ENCODE data around the gene SMAD7.

The SMAD7 gene

DNA sequence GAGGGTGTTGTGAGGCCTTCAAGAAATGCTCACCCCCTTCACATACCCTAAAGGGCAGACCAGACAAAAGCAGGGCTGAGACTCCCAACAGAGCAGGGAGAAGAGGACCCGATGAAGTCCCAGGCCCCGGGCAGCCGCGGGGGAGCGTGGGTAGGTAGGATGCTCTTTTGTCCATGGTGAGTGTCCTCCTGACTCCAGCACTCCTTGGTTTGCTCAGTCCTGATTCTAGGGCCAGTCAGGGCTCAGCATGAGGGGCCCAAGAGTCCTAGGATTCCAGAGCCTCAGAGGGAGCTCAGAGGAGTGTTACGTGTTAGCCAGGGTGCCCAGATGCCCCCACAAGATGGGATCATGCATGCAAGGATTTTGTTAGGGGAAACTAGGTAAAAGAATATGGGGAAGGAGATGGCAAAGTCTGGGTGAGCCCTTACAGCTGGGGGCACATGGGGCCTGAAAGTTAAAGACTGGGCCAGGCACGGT, 64.8 kb downstream of the SMAD7 start:
- ChIA-PET POLR2A (no interaction called here), CTCF (no interaction called here)
- TF ChIP-seq HDGF (IDR thresholded peaks at IDR 0.05; ENCODE audit: borderline replicate concordance) (no peak), L3MBTL2 (conservative IDR thresholded peaks at IDR 0.05) (no peak), SP1 (IDR thresholded peaks at IDR 0.05) (no peak), TARDBP (IDR thresholded peaks at IDR 0.05) (no peak), FOXK2 (IDR thresholded peaks at IDR 0.05) (no peak), ELF4 (IDR thresholded peaks at IDR 0.05) (no peak), ARNT (IDR thresholded peaks at IDR 0.05) (no peak), LEF1 (IDR thresholded peaks at IDR 0.05; ENCODE audit: borderline replicate concordance) (no peak), CTBP1 (IDR thresholded peaks at IDR 0.05; ENCODE audit: borderline replicate concordance) (no peak), BHLHE40 (IDR thresholded peaks at IDR 0.05; ENCODE audit: borderline replicate concordance) (no peak), FOXA1 (IDR thresholded peaks at IDR 0.05) (no peak), NFRKB (IDR thresholded peaks at IDR 0.05) (no peak), FOXM1 (IDR thresholded peaks at IDR 0.05; ENCODE audit: borderline replicate concordance) (no peak), ZNF384 (IDR thresholded peaks at IDR 0.05) (no peak), SUZ12 (IDR thresholded peaks at IDR 0.05) (no peak)
- TF ChIP-seq, protein P1, sequence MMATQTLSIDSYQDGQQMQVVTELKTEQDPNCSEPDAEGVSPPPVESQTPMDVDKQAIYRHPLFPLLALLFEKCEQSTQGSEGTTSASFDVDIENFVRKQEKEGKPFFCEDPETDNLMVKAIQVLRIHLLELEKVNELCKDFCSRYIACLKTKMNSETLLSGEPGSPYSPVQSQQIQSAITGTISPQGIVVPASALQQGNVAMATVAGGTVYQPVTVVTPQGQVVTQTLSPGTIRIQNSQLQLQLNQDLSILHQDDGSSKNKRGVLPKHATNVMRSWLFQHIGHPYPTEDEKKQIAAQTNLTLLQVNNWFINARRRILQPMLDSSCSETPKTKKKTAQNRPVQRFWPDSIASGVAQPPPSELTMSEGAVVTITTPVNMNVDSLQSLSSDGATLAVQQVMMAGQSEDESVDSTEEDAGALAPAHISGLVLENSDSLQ (IDR thresholded peaks at IDR 0.05) = no peak
- DNase-seq (ENCODE audit: extremely low spot score) = no peak

DNA sequence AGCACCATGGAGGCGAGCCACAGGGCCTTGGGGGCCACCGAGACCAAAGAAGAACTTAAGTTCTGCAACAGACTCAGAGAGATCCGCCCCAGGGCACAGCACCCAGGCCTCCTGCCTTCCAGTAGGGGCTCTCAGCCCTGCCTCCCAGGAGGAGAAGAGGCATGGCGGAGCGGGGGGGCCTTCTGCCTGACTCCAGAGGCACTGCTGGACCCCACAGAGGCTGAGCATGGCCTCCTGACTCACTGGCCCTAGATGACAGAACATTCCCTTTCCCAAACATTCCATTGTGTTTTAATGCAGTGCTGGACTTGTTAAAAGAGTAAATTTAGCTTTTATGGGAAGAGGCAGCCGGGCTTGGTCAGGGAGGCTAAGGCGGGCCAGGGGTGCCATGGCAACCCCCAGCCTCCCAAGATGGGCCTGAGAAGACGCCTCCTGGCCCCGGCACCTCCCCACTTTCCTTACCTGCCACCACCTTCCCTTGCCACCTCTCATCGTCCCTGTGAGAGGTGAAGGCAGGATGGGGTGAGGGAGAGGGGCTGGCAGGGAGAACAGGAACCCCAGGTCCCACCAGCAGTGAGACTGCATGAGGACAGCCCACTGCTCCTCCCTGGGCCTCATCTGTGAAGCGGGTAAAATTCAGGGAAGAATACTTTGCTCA, 65.4 kb downstream of the SMAD7 start:
- TF ChIP-seq FOXM1 (IDR thresholded peaks at IDR 0.05; ENCODE audit: borderline replicate concordance) = no peak
- TF ChIP-seq HDGF (IDR thresholded peaks at IDR 0.05; ENCODE audit: borderline replicate concordance) = no peak
- no peak for TF ChIP-seq NFRKB (IDR thresholded peaks at IDR 0.05)
- TF ChIP-seq BHLHE40 (IDR thresholded peaks at IDR 0.05; ENCODE audit: borderline replicate concordance) = no peak
- TF ChIP-seq TARDBP (IDR thresholded peaks at IDR 0.05) = no peak
- TF ChIP-seq SP1 (IDR thresholded peaks at IDR 0.05) = no peak
- no peak for TF ChIP-seq FOXA1 (IDR thresholded peaks at IDR 0.05)
- TF ChIP-seq ARNT (IDR thresholded peaks at IDR 0.05) = no peak
- TF ChIP-seq CTBP1 (IDR thresholded peaks at IDR 0.05; ENCODE audit: borderline replicate concordance) = no peak
- no peak for TF ChIP-seq FOXK2 (IDR thresholded peaks at IDR 0.05)
- no peak for DNase-seq (ENCODE audit: extremely low spot score)
- ChIA-PET POLR2A (no interaction called here), CTCF (no interaction called here)

DNA sequence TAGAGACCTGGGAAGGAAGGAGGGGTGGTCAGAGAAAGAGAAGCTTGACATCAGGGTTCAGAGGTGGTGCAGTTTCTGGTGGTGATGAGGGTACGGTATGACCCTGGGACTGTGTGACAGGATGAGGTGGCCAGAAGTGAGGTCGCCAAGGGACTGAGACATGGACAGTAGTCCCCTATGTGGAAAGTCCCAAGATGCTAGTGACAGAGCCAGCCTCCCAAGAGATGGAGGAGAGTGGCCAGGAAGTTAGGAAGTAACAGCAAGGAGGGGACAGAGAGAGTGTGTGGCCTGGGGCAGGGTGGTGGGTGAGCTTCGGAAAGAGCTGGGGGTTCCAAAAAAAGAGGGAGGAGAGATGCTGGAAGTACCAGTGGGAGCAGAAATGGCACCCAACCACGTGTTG, 66.0 kb downstream of the SMAD7 start:
- ChIA-PET CTCF (no interaction called here), POLR2A (no interaction called here)
- no peak for DNase-seq (ENCODE audit: extremely low spot score)
- no peak for TF ChIP-seq ARNT (IDR thresholded peaks at IDR 0.05)
- TF ChIP-seq L3MBTL2 (conservative IDR thresholded peaks at IDR 0.05) = no peak
- no peak for TF ChIP-seq FOXM1 (IDR thresholded peaks at IDR 0.05; ENCODE audit: borderline replicate concordance)
- no peak for TF ChIP-seq LEF1 (IDR thresholded peaks at IDR 0.05; ENCODE audit: borderline replicate concordance)
- no peak for TF ChIP-seq SP1 (IDR thresholded peaks at IDR 0.05)
- TF ChIP-seq, protein P1 (IDR thresholded peaks at IDR 0.05) = no peak
- no peak for TF ChIP-seq FOXK2 (IDR thresholded peaks at IDR 0.05)
- no peak for TF ChIP-seq ZNF384 (IDR thresholded peaks at IDR 0.05)
- TF ChIP-seq NFRKB (IDR thresholded peaks at IDR 0.05) = no peak
- TF ChIP-seq TARDBP (IDR thresholded peaks at IDR 0.05) = no peak
- TF ChIP-seq FOXA1 (IDR thresholded peaks at IDR 0.05) = no peak

DNA sequence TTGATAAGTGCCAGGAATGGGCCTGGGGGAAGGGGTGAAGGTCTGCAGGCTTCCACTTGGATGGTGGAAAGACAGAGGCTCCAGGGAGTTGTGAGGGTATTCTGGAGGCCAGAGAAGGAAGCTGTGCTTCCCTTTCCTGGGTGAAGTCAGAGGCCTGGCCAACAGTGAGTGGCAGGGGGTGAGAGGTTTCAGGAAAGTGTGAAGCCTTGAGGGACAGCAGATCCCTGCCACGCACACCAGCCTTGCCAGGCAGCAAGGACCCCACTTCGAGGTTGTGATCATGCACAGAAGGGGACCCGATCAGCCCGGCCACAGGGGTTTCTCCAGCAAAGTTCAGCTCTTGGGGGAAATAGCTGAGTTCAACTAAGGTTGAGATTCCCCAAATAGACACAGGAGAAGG, 66.5 kb downstream of the SMAD7 start:
- ChIA-PET CTCF (no interaction called here), POLR2A (no interaction called here)
- TF ChIP-seq L3MBTL2 (conservative IDR thresholded peaks at IDR 0.05) (no peak), SUZ12 (IDR thresholded peaks at IDR 0.05) (no peak), ELF4 (IDR thresholded peaks at IDR 0.05) (no peak), LEF1 (IDR thresholded peaks at IDR 0.05; ENCODE audit: borderline replicate concordance) (no peak), ARNT (IDR thresholded peaks at IDR 0.05) (no peak), CTBP1 (IDR thresholded peaks at IDR 0.05; ENCODE audit: borderline replicate concordance) (no peak), ZNF384 (IDR thresholded peaks at IDR 0.05) (no peak), SP1 (IDR thresholded peaks at IDR 0.05) (no peak)
- TF ChIP-seq, protein P1 (IDR thresholded peaks at IDR 0.05) = no peak
- DNase-seq (ENCODE audit: extremely low spot score) = no peak

DNA sequence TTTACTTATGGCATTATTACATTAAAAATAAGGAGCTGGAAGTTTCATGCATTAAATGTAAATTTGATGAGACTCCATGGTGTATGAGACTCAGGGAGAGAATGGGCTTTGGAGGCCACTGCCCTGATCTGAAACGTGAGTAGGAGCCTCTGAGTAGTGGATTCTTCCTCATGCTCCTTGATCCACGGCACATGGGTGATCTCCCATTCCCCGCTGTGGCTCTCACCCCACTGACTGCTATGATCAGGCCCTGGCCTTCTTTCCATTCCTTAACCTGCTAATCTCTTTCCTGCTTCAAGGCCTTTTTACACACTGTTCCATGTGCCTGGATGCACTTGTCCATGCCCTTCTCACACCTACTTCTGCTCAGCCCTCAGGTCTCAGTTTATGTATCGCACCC, 68.4 kb downstream of the SMAD7 start:
- TF ChIP-seq SP1 (IDR thresholded peaks at IDR 0.05) (no peak), LEF1 (IDR thresholded peaks at IDR 0.05; ENCODE audit: borderline replicate concordance) (no peak), ARNT (IDR thresholded peaks at IDR 0.05) (no peak), HDGF (IDR thresholded peaks at IDR 0.05; ENCODE audit: borderline replicate concordance) (no peak), ELF4 (IDR thresholded peaks at IDR 0.05) (no peak), CTBP1 (IDR thresholded peaks at IDR 0.05; ENCODE audit: borderline replicate concordance) (no peak), TARDBP (IDR thresholded peaks at IDR 0.05) (no peak), SUZ12 (IDR thresholded peaks at IDR 0.05) (no peak), FOXA1 (IDR thresholded peaks at IDR 0.05) (no peak), BHLHE40 (IDR thresholded peaks at IDR 0.05; ENCODE audit: borderline replicate concordance) (no peak), FOXM1 (IDR thresholded peaks at IDR 0.05; ENCODE audit: borderline replicate concordance) (no peak), NFRKB (IDR thresholded peaks at IDR 0.05) (no peak), ZNF384 (IDR thresholded peaks at IDR 0.05) (no peak), FOXK2 (IDR thresholded peaks at IDR 0.05) (no peak), L3MBTL2 (conservative IDR thresholded peaks at IDR 0.05) (no peak)
- TF ChIP-seq, protein P1 (IDR thresholded peaks at IDR 0.05) = no peak
- ChIA-PET POLR2A (no interaction called here), CTCF (no interaction called here)
- no peak for DNase-seq (ENCODE audit: extremely low spot score)
